ENCODE data around the gene ID4.

The ID4 gene

GRCh38 chr6:19836799-19837510, at the start of gene ID4:
ID4 (plus strand) TSS chr6:19837370; CDS start chr6:19837755, 385 bp downstream.
- DNase-seq (ENCODE audit: low read depth, low spot score): peak; percentile 90

- no peak for DNase-seq (ENCODE audit: low read depth, low spot score)
Measured at GRCh38 chr6:19788686-19789085, 48.5 kb upstream of the ID4 start.

GRCh38 chr6:19789100-19789803, 47.9 kb upstream of the ID4 start:
- no peak for DNase-seq (ENCODE audit: low read depth, low spot score)

- no peak for DNase-seq (ENCODE audit: low read depth, low spot score)
Measured at GRCh38 chr6:19791267-19791666, 45.9 kb upstream of the ID4 start.

GRCh38 chr6:19795211-19795610, 42.0 kb upstream of the ID4 start:
- DNase-seq (ENCODE audit: low read depth, low spot score): no peak

GRCh38 chr6:19796452-19796851, 40.7 kb upstream of the ID4 start:
- DNase-seq (ENCODE audit: low read depth, low spot score): no peak

- DNase-seq (ENCODE audit: low read depth, low spot score): no peak
Measured at GRCh38 chr6:19798362-19798761, 38.8 kb upstream of the ID4 start.

- DNase-seq (ENCODE audit: low read depth, low spot score): no peak
Measured at GRCh38 chr6:19802656-19803055, 34.5 kb upstream of the ID4 start.

- no peak for DNase-seq (ENCODE audit: low read depth, low spot score)
Measured at GRCh38 chr6:19803331-19804204, 33.6 kb upstream of the ID4 start.

- peak; percentile 64 for DNase-seq (ENCODE audit: low read depth, low spot score)
Measured at GRCh38 chr6:19804205-19805128, 32.7 kb upstream of the ID4 start.

GRCh38 chr6:19805129-19805481, 32.1 kb upstream of the ID4 start:
- no peak for DNase-seq (ENCODE audit: low read depth, low spot score)

GRCh38 chr6:19806971-19807396, 30.2 kb upstream of the ID4 start:
- no peak for DNase-seq (ENCODE audit: low read depth, low spot score)

- DNase-seq (ENCODE audit: low read depth, low spot score): no peak
Measured at GRCh38 chr6:19811397-19812079, 25.6 kb upstream of the ID4 start.

GRCh38 chr6:19812512-19813119, 24.6 kb upstream of the ID4 start:
- no peak for DNase-seq (ENCODE audit: low read depth, low spot score)

GRCh38 chr6:19818805-19819204, 18.4 kb upstream of the ID4 start:
- DNase-seq (ENCODE audit: low read depth, low spot score): no peak

- DNase-seq (ENCODE audit: low read depth, low spot score): no peak
Measured at GRCh38 chr6:19824058-19824807, 12.9 kb upstream of the ID4 start.

GRCh38 chr6:19827247-19827646, 9.9 kb upstream of the ID4 start:
- no peak for DNase-seq (ENCODE audit: low read depth, low spot score)

- no peak for DNase-seq (ENCODE audit: low read depth, low spot score)
Measured at GRCh38 chr6:19827903-19828302, 9.3 kb upstream of the ID4 start.

- no peak for DNase-seq (ENCODE audit: low read depth, low spot score)
Measured at GRCh38 chr6:19830171-19830570, 7.0 kb upstream of the ID4 start.

- no peak for DNase-seq (ENCODE audit: low read depth, low spot score)
Measured at GRCh38 chr6:19831358-19831757, 5.8 kb upstream of the ID4 start.

Measured in iPS DF 19.7 (cell line).